T-cell (primary cell): Measurements from ENCODE around the gene SYNPO. TPM values are rescaled to one million over a fixed set of nuclear protein-coding genes. Genes with fewer than 3 reads are reported as not detected.

ENCODE experiments used
- ATAC-seq, 4 experiments: fragments of 200-7000 bp in 3 of 4; fragments of 150-1000 bp in 1 of 4; cut with Tn5 transposase; replicated peaks in 1 of 4; 1 replicate in 3 of 4; 2 replicates in 1 of 4; pipeline ENCODE4 v1.10.0; 2021; ENCODE audit warnings: moderate library complexity in 3 of 4, mild to moderate bottlenecking in 2 of 4, moderate number of reproducible peaks in 1 of 4
- CTCF ChIA-PET, 2 donors: fragments of 300-600 bp; sonication (Branson Sonifier 250); formaldehyde crosslinking; loops; one replicate each; lab custom pipeline; 2022; ENCODE audit warnings: antibody characterized with exemption in 2 of 2; lab: Charles Lee
- POLR2A ChIA-PET, 2 donors: fragments of 300-600 bp; sonication (Branson Sonifier 250); formaldehyde crosslinking; loops; one replicate each; lab custom pipeline; 2022; ENCODE audit warnings: antibody characterized with exemption in 2 of 2; lab: Charles Lee
- DNase-seq, 35 experiments: peaks; one replicate each; pipeline versions ENCODE4 v3.0.0 to v3.0.0-alpha.2; 2013 to 2023
- H3K27ac ChIP-seq: one replicate; pipeline ENCODE4 v1.5.1; 2013; ENCODE audit warnings: low read length
- H3K27me3 ChIP-seq, 2 experiments: replicated peaks in 1 of 2; 1 replicate in 1 of 2; 2 replicates in 1 of 2; pipeline versions ENCODE4 v1.6.1 to v1.7.0; 2013; ENCODE audit warnings: low read length in 1 of 2, mixed read lengths in 1 of 2; ENCODE audit not compliant: control insufficient read depth in 2 of 2, insufficient read depth in 2 of 2; ENCODE audit errors: extremely low read depth in 1 of 2
- H3K36me3 ChIP-seq, 2 donors: 1 replicate in 1 of 2; 2 replicates in 1 of 2; pipeline versions ENCODE4 v1.6.1 to v1.7.0; 2013; ENCODE audit warnings: low read length in 1 of 2; ENCODE audit not compliant: control insufficient read depth in 2 of 2, insufficient read depth in 1 of 2; ENCODE audit errors: extremely low read depth in 1 of 2
- H3K4me1 ChIP-seq, 2 experiments: 1 replicate in 1 of 2; 2 replicates in 1 of 2; pipeline versions ENCODE4 v1.6.1 to v1.7.0; 2013; ENCODE audit warnings: low read length in 2 of 2, mixed read lengths in 1 of 2; ENCODE audit not compliant: insufficient read depth in 2 of 2, control insufficient read depth in 1 of 2; ENCODE audit errors: extremely low read depth in 1 of 2
- H3K4me3 ChIP-seq, 2 donors: 1 replicate in 1 of 2; 2 replicates in 1 of 2; pipeline versions ENCODE4 v1.5.1 to v1.7.0; 2013; ENCODE audit warnings: mild to moderate bottlenecking in 2 of 2, low read length in 1 of 2, moderate library complexity in 1 of 2; ENCODE audit not compliant: control insufficient read depth in 1 of 2; ENCODE audit errors: extremely low read depth in 1 of 2
- H3K9me3 ChIP-seq: 2 replicates; pipeline ENCODE4 v1.7.0; 2013
- H3K27ac Mint-ChIP-seq, 2 donors: one replicate each; pipeline ENCODE4 v1.8.0; 2020 to 2021; ENCODE audit warnings: mild to moderate bottlenecking in 2 of 2, mixed read lengths in 2 of 2
- H3K27me3 Mint-ChIP-seq, 2 donors: one replicate each; pipeline ENCODE4 v1.8.0; 2021 to 2022; ENCODE audit warnings: mixed read lengths in 2 of 2
- H3K36me3 Mint-ChIP-seq: one replicate; pipeline ENCODE4 v1.8.0; 2021; ENCODE audit warnings: mixed read lengths
- H3K4me1 Mint-ChIP-seq, 3 donors: one replicate each; pipeline ENCODE4 v1.8.0; 2020 to 2022; ENCODE audit warnings: mixed read lengths in 3 of 3, mild to moderate bottlenecking in 1 of 3
- H3K4me3 Mint-ChIP-seq, 3 donors: one replicate each; pipeline ENCODE4 v1.8.0; 2020 to 2022; ENCODE audit warnings: mild to moderate bottlenecking in 3 of 3, mixed read lengths in 3 of 3, moderate library complexity in 3 of 3
- H3K9me3 Mint-ChIP-seq, 3 donors: one replicate each; pipeline ENCODE4 v1.8.0; 2020 to 2022; ENCODE audit warnings: mixed read lengths in 3 of 3
- WGBS: methylation state at CpG from one replicate; pipeline ENCODE4 v1.1.5; 2013; ENCODE audit warnings: missing lambda C conversion rate; ENCODE audit not compliant: insufficient coverage; 5-methylcytosine and 5-hydroxymethylcytosine counted together
- total RNA-seq, 35 experiments: library from RNA in 6 of 35; stranded (reverse) in 6 of 35; fragments of 120-200 nt in 1 of 35; gene quantifications; one replicate each; pipeline versions ENCODE4 v1.2.1 to v1.2.4 and lab custom pipeline; 2013 to 2026

Gene SYNPO
- total RNA-seq, 5 donors from 2014 or later (not counting 1 experiment from before 2014, with no cell fraction given): 0.09 to 1.9 (median 1.0) TPM

DNA sequence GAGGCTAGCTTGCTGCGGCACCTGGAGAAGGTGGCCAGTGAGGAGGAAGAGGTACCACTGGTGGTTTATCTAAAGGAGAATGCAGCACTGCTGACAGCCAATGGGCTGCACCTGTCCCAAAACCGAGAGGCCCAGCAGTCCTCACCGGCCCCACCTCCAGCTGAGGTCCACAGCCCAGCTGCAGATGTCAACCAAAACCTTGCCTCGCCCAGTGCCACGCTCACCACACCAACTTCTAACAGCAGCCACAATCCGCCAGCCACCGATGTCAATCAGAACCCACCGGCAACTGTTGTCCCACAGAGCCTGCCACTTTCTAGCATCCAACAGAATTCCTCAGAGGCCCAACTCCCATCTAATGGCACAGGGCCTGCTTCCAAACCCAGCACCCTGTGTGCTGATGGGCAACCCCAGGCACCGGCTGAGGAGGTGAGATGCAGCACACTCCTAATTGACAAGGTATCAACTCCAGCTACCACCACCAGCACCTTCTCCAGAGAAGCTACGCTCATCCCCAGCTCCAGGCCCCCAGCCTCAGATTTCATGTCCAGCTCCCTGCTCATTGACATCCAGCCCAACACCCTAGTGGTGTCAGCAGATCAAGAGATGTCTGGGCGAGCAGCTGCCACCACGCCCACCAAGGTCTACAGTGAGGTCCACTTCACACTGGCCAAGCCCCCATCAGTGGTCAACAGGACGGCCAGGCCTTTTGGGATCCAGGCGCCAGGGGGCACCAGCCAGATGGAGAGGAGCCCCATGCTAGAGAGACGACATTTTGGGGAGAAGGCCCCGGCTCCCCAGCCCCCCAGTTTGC is 8.0 kb downstream of the SYNPO start:
- WGBS: 82% methylated on average over 16 of the region's 16 CpGs
- H3K27ac ChIP-seq: no peak overlapping the region
- no peak overlapping the region for H3K27ac Mint-ChIP-seq
- H3K36me3 ChIP-seq: no peaks in the 10 kb centered on the region
- no peaks in the 10 kb centered on the region for H3K4me1 ChIP-seq
- H3K9me3 ChIP-seq: no peaks in the 10 kb centered on the region
- no peaks in the 10 kb centered on the region for H3K9me3 Mint-ChIP-seq
- DNase-seq (no peak), ATAC-seq (no peak)
- H3K4me1 Mint-ChIP-seq: no peaks in the 10 kb centered on the region
- no peak overlapping the region for H3K4me3 ChIP-seq
- POLR2A ChIA-PET: no interaction called here
- no peaks in the 10 kb centered on the region for H3K36me3 Mint-ChIP-seq
- H3K27me3 ChIP-seq: peaks cover 0 to 7% of the 10 kb centered on the region in 2 experiments
- no peak overlapping the region for H3K4me3 Mint-ChIP-seq
- CTCF ChIA-PET: no interaction called here
- H3K27me3 Mint-ChIP-seq: peaks cover 0 to 3% of the 10 kb centered on the region in 2 donors

DNA sequence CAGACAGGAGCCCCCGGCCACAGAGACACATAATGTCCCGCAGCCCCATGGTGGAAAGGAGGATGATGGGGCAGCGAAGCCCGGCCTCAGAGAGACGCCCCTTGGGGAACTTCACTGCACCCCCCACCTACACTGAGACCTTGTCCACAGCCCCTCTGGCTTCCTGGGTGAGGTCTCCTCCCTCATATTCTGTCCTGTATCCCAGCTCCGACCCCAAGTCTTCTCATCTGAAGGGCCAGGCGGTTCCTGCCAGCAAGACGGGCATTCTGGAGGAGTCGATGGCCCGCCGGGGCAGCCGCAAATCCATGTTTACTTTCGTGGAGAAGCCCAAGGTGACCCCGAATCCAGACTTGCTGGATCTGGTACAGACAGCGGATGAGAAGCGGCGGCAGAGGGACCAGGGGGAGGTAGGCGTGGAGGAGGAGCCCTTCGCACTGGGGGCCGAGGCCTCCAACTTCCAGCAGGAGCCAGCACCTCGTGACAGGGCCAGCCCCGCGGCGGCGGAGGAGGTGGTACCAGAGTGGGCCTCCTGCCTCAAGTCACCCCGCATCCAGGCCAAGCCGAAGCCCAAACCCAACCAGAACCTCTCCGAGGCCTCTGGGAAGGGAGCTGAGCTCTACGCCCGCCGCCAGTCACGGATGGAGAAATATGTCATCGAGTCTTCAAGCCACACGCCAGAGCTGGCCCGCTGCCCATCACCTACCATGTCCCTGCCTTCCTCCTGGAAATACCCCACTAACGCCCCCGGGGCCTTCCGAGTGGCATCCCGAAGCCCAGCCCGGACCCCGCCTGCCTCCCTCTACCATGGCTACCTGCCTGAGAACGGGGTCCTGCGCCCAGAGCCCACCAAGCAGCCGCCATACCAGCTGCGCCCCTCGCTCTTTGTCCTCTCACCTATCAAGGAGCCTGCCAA is 8.9 kb downstream of the SYNPO start:
- CTCF ChIA-PET: no interaction called here
- H3K4me3 ChIP-seq: no peak overlapping the region

DNA sequence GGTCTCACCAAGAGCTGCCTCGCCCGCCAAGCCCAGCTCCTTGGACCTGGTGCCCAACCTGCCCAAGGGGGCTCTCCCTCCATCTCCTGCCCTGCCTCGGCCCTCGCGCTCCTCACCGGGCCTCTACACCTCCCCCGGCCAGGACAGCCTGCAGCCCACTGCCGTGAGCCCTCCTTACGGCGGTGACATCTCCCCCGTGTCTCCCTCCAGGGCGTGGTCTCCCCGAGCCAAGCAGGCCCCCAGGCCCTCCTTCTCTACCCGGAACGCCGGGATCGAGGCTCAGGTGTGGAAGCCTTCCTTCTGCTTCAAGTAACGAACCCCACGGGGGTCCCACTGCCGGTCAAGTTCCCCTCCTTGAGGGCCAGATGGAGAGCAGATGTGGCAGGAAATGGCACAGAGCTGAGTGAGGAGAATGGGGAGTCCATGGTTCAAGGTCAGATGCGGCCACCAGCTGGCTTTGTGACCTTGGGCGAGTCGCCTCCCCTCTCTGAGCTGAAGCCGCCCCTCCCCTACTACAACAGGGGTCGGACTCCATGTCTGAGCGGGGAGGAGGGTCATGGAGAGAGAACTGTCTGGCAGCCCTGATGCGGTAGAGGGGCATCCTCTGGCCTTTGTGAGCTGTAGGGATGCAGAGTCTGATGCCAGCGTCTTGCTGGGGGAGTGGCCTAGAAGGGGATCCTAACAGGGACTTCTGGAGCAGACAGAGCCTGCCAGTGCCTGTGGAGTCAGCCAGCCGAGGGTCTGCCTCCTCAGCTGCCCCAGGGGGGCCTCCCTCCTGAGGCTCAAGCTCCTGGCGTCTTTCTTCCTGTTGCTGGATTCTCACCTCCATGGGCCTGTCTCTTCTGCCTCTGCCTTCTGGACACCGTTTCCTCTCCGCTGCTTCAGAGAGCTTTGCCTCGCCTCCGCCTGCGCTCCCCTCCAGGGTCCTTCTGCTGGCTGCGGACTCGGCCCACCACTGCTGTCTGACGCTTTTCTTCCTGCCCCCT is 9.9 kb downstream of the SYNPO start:
- no peak overlapping the region for H3K4me3 ChIP-seq
- H3K36me3 ChIP-seq: no peaks in the 10 kb centered on the region
- 85% methylated on average over 24 of the region's 38 CpGs for WGBS
- no peak overlapping the region for H3K27ac Mint-ChIP-seq
- CTCF ChIA-PET: interaction anchor here in 1 of 2 donors (0.7 kb wide), 1 partner anchor 153 kb away, joined by 3 read pairs; no protein-coding TSS in a partner anchor
- POLR2A ChIA-PET: no interaction called here
- ATAC-seq (no peak), DNase-seq (no peak)
- no peaks in the 10 kb centered on the region for H3K9me3 ChIP-seq
- no peaks in the 10 kb centered on the region for H3K4me1 ChIP-seq
- no peaks in the 10 kb centered on the region for H3K9me3 Mint-ChIP-seq
- no peaks in the 10 kb centered on the region for H3K27me3 ChIP-seq
- H3K27me3 Mint-ChIP-seq: peaks cover 0 to 3% of the 10 kb centered on the region in 2 donors
- no peak overlapping the region for H3K4me3 Mint-ChIP-seq
- no peaks in the 10 kb centered on the region for H3K4me1 Mint-ChIP-seq
- no peaks in the 10 kb centered on the region for H3K36me3 Mint-ChIP-seq
- no peak overlapping the region for H3K27ac ChIP-seq

More for the DNA sequence above, 8.9 kb downstream of the SYNPO start:
- peaks cover 0 to 3% of the 10 kb centered on the region in 2 donors for H3K27me3 Mint-ChIP-seq
- no peak for DNase-seq
- Histone ChIP-seq H3K27me3 (peaks cover 0 to 7% of the 10 kb centered on the region in 2 experiments), H3K9me3 (no peaks in the 10 kb centered on the region), H3K27ac (no peak overlapping the region), H3K4me1 (no peaks in the 10 kb centered on the region), H3K36me3 (no peaks in the 10 kb centered on the region)
- H3K4me3 Mint-ChIP-seq: no peak overlapping the region
- H3K4me1 Mint-ChIP-seq: no peaks in the 10 kb centered on the region
- no peaks in the 10 kb centered on the region for H3K9me3 Mint-ChIP-seq
- 92% methylated on average over 33 of the region's 46 CpGs for WGBS
- no peak for ATAC-seq
- no peaks in the 10 kb centered on the region for H3K36me3 Mint-ChIP-seq
- POLR2A ChIA-PET: no interaction called here
- H3K27ac Mint-ChIP-seq: no peak overlapping the region

GRCh38 chr5:150651382-150651781 is 10.9 kb downstream of the SYNPO start:
- ChIA-PET POLR2A (no interaction called here), CTCF (interaction anchor here in 1 of 2 donors (0.7 kb wide), 1 partner anchor 151 kb away, joined by 3 read pairs; no protein-coding TSS in a partner anchor)
- no peak overlapping the region for H3K27ac Mint-ChIP-seq
- peaks cover 0 to 3% (median 3%) of the 10 kb centered on the region in 3 donors for H3K4me1 Mint-ChIP-seq
- no peak overlapping the region for H3K4me3 Mint-ChIP-seq
- DNase-seq (no peak), ATAC-seq (no peak)
- Histone ChIP-seq H3K27ac (no peak overlapping the region), H3K9me3 (no peaks in the 10 kb centered on the region), H3K36me3 (no peaks in the 10 kb centered on the region), H3K4me3 (no peak overlapping the region), H3K4me1 (peaks cover 0 to 5% of the 10 kb centered on the region in 2 experiments), H3K27me3 (no peaks in the 10 kb centered on the region)
- 43% methylated on average over 1 of the region's 1 CpG for WGBS
- H3K36me3 Mint-ChIP-seq: no peaks in the 10 kb centered on the region
- H3K9me3 Mint-ChIP-seq: no peaks in the 10 kb centered on the region
- H3K27me3 Mint-ChIP-seq: peaks cover 0 to 3% of the 10 kb centered on the region in 2 donors

- Histone ChIP-seq H3K9me3 (no peaks in the 10 kb centered on the region), H3K27ac (no peak overlapping the region), H3K27me3 (peaks cover 0 to under 1% of the 10 kb centered on the region in 2 experiments), H3K36me3 (no peaks in the 10 kb centered on the region), H3K4me3 (no peak overlapping the region), H3K4me1 (peaks cover 0 to 9% of the 10 kb centered on the region in 2 experiments)
- no peak overlapping the region for H3K27ac Mint-ChIP-seq
- H3K27me3 Mint-ChIP-seq: peaks cover 0 to 3% of the 10 kb centered on the region in 2 donors
- DNase-seq (no peak), ATAC-seq (no peak)
- ChIA-PET POLR2A (interaction anchor here in 1 of 2 donors (0.6 kb wide), 1 partner anchor 236 kb away, joined by 5 read pairs; no protein-coding TSS in a partner anchor), CTCF (interaction anchor here (0.5 kb wide), 2 partner anchors 302 to 1102 kb away, joined by 3 read pairs; no protein-coding TSS in a partner anchor)
- H3K9me3 Mint-ChIP-seq: no peaks in the 10 kb centered on the region
- H3K36me3 Mint-ChIP-seq: no peaks in the 10 kb centered on the region
- H3K4me1 Mint-ChIP-seq: peaks cover 0 to 3% (median 3%) of the 10 kb centered on the region in 3 donors
- WGBS: 86% methylated on average over 5 of the region's 13 CpGs
- H3K4me3 Mint-ChIP-seq: no peak overlapping the region
Measured at GRCh38 chr5:150651924-150652671, 11.6 kb downstream of the SYNPO start.
